ENCODE measurements around the gene WDR31. TPM values are rescaled to one million over a fixed set of nuclear protein-coding genes. Genes with fewer than 3 reads are reported as not detected.

The WDR31 gene
- polyA plus RNA-seq, 2 of the 4 experiments (the other 2 are of a cell fraction) = 1.9 to 2.9 TPM

GRCh38 chr9:113269355-113269754, 70.7 kb downstream of the WDR31 start:
- ChIA-PET CTCF (interaction anchor here (0.7 to 1.4 kb wide), 4 partner anchors 11 to 388 kb away, joined by 3 to 5 read pairs (median 3); no protein-coding TSS in a partner anchor), POLR2A (no interaction called here)
- no peak for DNase-seq (ENCODE audit: low read depth in 1 of 2, low spot score in 1 of 2)
- no peak overlapping the region for H3K27ac ChIP-seq
- H3K9me3 ChIP-seq = no peaks in the 10 kb centered on the region
- no peak for ATAC-seq
- H3K4me3 ChIP-seq = no peak overlapping the region
- no peak for TF ChIP-seq FOSB (CRISPR knock-in tag; IDR thresholded peaks at IDR 0.05)
- TF ChIP-seq CBX8 (IDR thresholded peaks at IDR 0.05) = no peak
- TF ChIP-seq EHF (CRISPR knock-in tag; IDR thresholded peaks at IDR 0.05) = no peak
- TF ChIP-seq USF2 (IDR thresholded peaks at IDR 0.05) = no peak
- TF ChIP-seq REST (IDR thresholded peaks at IDR 0.05) = no peak
- no peak for TF ChIP-seq SREBF2 (IDR thresholded peaks at IDR 0.05)
- TF ChIP-seq EP300 (IDR thresholded peaks at IDR 0.05) = no peak
- TF ChIP-seq POLR2A (IDR thresholded peaks at IDR 0.05; ENCODE audit: low read length) = no peak
- no peak for TF ChIP-seq ATOH8 (CRISPR knock-in tag; IDR thresholded peaks at IDR 0.05; ENCODE audit: low read depth)
- no peak for TF ChIP-seq HOXB13 (CRISPR knock-in tag; IDR thresholded peaks at IDR 0.05; ENCODE audit: low read depth)
- TF ChIP-seq RAD21 (conservative IDR thresholded peaks at IDR 0.05 in 1 of 2, IDR thresholded peaks at IDR 0.05 in 1 of 2) = no peak
- TF ChIP-seq TP53 (CRISPR knock-in tag; IDR thresholded peaks at IDR 0.05) = no peak
- no peak for TF ChIP-seq MAZ (IDR thresholded peaks at IDR 0.05; ENCODE audit: borderline replicate concordance, low read depth, low read length)
- no peak for TF ChIP-seq RARB (CRISPR knock-in tag; IDR thresholded peaks at IDR 0.05)
- TF ChIP-seq BHLHE40 (IDR thresholded peaks at IDR 0.05; ENCODE audit: low read depth, low read length) = no peak
- no peak for TF ChIP-seq ZC3H11A (IDR thresholded peaks at IDR 0.05)
- no peak for TF ChIP-seq PHF8 (IDR thresholded peaks at IDR 0.05; ENCODE audit: borderline replicate concordance, low read depth)
- no peak for TF ChIP-seq NPAS2 (CRISPR knock-in tag; IDR thresholded peaks at IDR 0.05; ENCODE audit: borderline replicate concordance)
- no peak for FAIRE-seq
- 93% methylated on average over 2 of the region's 2 CpGs for WGBS (ENCODE audit: missing lambda C conversion rate)
- H3K4me2 ChIP-seq = no peak overlapping the region
- peaks cover 7% of the 10 kb centered on the region; the same call in 2 of the 3 replicates for H3K4me1 ChIP-seq

GRCh38 chr9:113267911-113268566, 72.0 kb downstream of the WDR31 start:
- ChIA-PET CTCF (no interaction called here), POLR2A (no interaction called here)
- ATAC-seq = no peak
- Histone ChIP-seq H3K27ac (no peak overlapping the region), H3K4me1 (no peaks in the 10 kb centered on the region), H3K4me2 (no peak overlapping the region), H3K4me3 (no peak overlapping the region), H3K9me3 (no peaks in the 10 kb centered on the region)
- no peak for TF ChIP-seq RNF2 (IDR thresholded peaks at IDR 0.05; ENCODE audit: borderline replicate concordance, low read depth)
- no peak for TF ChIP-seq PHF8 (IDR thresholded peaks at IDR 0.05; ENCODE audit: borderline replicate concordance, low read depth)
- TF ChIP-seq MYC (IDR thresholded peaks at IDR 0.05; ENCODE audit: borderline replicate concordance, low read length) = no peak
- no peak for TF ChIP-seq TFCP2L1 (CRISPR knock-in tag; IDR thresholded peaks at IDR 0.05)
- no peak for TF ChIP-seq CHD4 (IDR thresholded peaks at IDR 0.05; ENCODE audit: borderline replicate concordance)
- no peak for TF ChIP-seq CHD2 (IDR thresholded peaks at IDR 0.05; ENCODE audit: low read length, partially characterized antibody)
- no peak for TF ChIP-seq GATA3 (IDR thresholded peaks at IDR 0.05; ENCODE audit: borderline replicate concordance)
- no peak for TF ChIP-seq HMGXB4 (CRISPR knock-in tag; IDR thresholded peaks at IDR 0.05; ENCODE audit: borderline replicate concordance)
- no peak for TF ChIP-seq MAFK (IDR thresholded peaks at IDR 0.05; ENCODE audit: partially characterized antibody)
- no peak for TF ChIP-seq E2F6 (IDR thresholded peaks at IDR 0.05; ENCODE audit: borderline replicate concordance, low read depth)
- no peak for TF ChIP-seq ESRRA (IDR thresholded peaks at IDR 0.05; ENCODE audit: borderline replicate concordance, low read length)
- no peak for TF ChIP-seq EHF (CRISPR knock-in tag; IDR thresholded peaks at IDR 0.05)
- no peak for TF ChIP-seq POLR2A (IDR thresholded peaks at IDR 0.05; ENCODE audit: low read length)
- TF ChIP-seq CEBPB (IDR thresholded peaks at IDR 0.05) = no peak
- no peak for FAIRE-seq
- DNase-seq (ENCODE audit: low read depth in 1 of 2, low spot score in 1 of 2) = no peak
- WGBS (ENCODE audit: missing lambda C conversion rate) = 90% methylated on average over 4 of the region's 4 CpGs

All from A549 (cell line).